NOMO-1 treated with dmso at 0.1 percent for 144 hours (cell line): ENCODE data around the gene CLDN14.
A peak's percentile ranks its signal among the peaks of the same experiment; 100 is the strongest.

Experiments
- DNase-seq: peaks from one replicate; lab custom pipeline; 2025; ENCODE audit not compliant: unreplicated experiment; lab: John Stamatoyannopoulos, UW

CLDN14 gene

GRCh38 chr21:36436829-36437744 is 42.8 kb downstream of the CLDN14 start:
- DNase-seq: no peak

- no peak for DNase-seq
These were observed 45.8 kb downstream of the CLDN14 start for GRCh38 chr21:36434144-36434543.

GRCh38 chr21:36433059-36433709 is 46.7 kb downstream of the CLDN14 start:
- DNase-seq: no peak

GRCh38 chr21:36431252-36431651 is 48.7 kb downstream of the CLDN14 start:
- no peak for DNase-seq

GRCh38 chr21:36430841-36431240 is 49.1 kb downstream of the CLDN14 start:
- DNase-seq: no peak

- DNase-seq: peak; percentile 25
These were observed 49.9 kb downstream of the CLDN14 start for GRCh38 chr21:36429947-36430546.

GRCh38 chr21:36428761-36429432 is 51.0 kb downstream of the CLDN14 start:
- DNase-seq: no peak

- DNase-seq: no peak
These were observed 52.4 kb downstream of the CLDN14 start for GRCh38 chr21:36427502-36427901.

- DNase-seq: no peak
These were observed 54.6 kb downstream of the CLDN14 start for GRCh38 chr21:36425286-36425685.

- DNase-seq: no peak
These were observed 55.3 kb downstream of the CLDN14 start for GRCh38 chr21:36424592-36424991.

GRCh38 chr21:36423771-36424433 is 56.0 kb downstream of the CLDN14 start:
- no peak for DNase-seq

- no peak for DNase-seq
These were observed 57.4 kb downstream of the CLDN14 start for GRCh38 chr21:36422279-36423098.

GRCh38 chr21:36420571-36421339 is 59.2 kb downstream of the CLDN14 start:
- no peak for DNase-seq

- DNase-seq: peak; percentile 3
These were observed 59.9 kb downstream of the CLDN14 start for GRCh38 chr21:36419996-36420395.

- DNase-seq: no peak
These were observed 60.7 kb downstream of the CLDN14 start for GRCh38 chr21:36419241-36419640.

GRCh38 chr21:36415375-36415774 is 64.5 kb downstream of the CLDN14 start:
- no peak for DNase-seq

- no peak for DNase-seq
These were observed 67.0 kb downstream of the CLDN14 start for GRCh38 chr21:36412916-36413315.

GRCh38 chr21:36411301-36411700 is 68.6 kb downstream of the CLDN14 start:
- DNase-seq: no peak
